Measurements from ENCODE around the gene LCMT1. TPM values are rescaled to one million over a fixed set of nuclear protein-coding genes. Genes with fewer than 3 reads are reported as not detected.
A peak's percentile ranks its signal among the peaks of the same experiment; 100 is the strongest.

Gene LCMT1
- total and polyA plus RNA-seq, 2 of the 13 experiments (the other 11 are each of a cell fraction or from before 2014, with no cell fraction given) = 41.2 to 48.7 TPM

DNA sequence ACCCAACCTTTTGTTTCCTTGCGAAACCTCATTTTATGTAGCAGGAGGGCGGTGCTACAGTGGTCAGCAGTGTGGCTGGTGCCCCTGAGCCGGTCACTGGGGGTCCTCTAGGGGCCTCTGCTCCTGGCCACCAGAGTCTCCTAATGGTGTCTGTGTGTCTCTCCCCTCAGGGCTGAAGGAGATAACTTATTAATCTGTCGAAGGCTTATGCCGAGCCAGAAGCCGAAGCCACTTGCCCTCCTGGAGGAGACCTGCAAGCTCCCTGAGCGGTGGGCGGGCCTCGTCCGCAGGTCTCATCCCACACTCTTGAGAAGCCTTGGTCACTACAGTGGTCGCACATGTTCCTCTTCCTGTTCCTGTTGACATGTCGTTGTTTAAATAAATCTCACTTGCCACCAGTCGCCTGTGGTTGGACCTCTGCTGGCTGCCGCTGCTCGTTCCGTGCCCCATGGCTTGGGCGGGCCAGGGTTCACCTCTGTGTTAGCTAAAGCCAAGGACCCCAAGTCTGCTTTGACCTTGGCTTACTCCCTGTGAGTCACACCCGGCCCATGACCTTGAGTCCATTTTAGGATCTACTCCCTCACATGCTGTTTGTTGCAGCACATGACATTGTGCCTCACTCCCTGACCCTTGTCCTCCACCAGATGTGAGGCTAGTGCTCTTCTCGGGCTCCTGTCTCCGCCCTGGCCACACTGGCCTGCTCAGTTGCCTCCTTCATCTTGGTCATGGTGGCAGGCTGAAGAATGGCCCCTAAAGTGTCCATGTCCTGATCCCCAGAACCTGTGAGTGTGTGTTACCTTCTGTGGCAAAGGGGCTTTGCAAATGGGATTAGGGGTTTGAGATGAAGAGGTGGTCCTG lies 66.5 kb downstream of the LCMT1 start (continued):
- 0 out of 2 replicates have a peak, but pooled peaks have one; percentile 79 for TF ChIP-seq ZNF354B (CRISPR knock-in tag; IDR thresholded peaks at IDR 0.05)
- TF ChIP-seq, protein P1, sequence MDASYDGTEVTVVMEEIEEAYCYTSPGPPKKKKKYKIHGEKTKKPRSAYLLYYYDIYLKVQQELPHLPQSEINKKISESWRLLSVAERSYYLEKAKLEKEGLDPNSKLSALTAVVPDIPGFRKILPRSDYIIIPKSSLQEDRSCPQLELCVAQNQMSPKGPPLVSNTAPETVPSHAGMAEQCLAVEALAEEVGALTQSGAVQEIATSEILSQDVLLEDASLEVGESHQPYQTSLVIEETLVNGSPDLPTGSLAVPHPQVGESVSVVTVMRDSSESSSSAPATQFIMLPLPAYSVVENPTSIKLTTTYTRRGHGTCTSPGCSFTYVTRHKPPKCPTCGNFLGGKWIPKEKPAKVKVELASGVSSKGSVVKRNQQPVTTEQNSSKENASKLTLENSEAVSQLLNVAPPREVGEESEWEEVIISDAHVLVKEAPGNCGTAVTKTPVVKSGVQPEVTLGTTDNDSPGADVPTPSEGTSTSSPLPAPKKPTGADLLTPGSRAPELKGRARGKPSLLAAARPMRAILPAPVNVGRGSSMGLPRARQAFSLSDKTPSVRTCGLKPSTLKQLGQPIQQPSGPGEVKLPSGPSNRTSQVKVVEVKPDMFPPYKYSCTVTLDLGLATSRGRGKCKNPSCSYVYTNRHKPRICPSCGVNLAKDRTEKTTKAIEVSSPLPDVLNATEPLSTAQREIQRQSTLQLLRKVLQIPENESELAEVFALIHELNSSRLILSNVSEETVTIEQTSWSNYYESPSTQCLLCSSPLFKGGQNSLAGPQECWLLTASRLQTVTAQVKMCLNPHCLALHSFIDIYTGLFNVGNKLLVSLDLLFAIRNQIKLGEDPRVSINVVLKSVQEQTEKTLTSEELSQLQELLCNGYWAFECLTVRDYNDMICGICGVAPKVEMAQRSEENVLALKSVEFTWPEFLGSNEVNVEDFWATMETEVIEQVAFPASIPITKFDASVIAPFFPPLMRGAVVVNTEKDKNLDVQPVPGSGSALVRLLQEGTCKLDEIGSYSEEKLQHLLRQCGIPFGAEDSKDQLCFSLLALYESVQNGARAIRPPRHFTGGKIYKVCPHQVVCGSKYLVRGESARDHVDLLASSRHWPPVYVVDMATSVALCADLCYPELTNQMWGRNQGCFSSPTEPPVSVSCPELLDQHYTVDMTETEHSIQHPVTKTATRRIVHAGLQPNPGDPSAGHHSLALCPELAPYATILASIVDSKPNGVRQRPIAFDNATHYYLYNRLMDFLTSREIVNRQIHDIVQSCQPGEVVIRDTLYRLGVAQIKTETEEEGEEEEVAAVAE (CRISPR knock-in tag; IDR thresholded peaks at IDR 0.05; ENCODE audit: borderline replicate concordance) = peak; percentile 90
- TF ChIP-seq, protein P2, sequence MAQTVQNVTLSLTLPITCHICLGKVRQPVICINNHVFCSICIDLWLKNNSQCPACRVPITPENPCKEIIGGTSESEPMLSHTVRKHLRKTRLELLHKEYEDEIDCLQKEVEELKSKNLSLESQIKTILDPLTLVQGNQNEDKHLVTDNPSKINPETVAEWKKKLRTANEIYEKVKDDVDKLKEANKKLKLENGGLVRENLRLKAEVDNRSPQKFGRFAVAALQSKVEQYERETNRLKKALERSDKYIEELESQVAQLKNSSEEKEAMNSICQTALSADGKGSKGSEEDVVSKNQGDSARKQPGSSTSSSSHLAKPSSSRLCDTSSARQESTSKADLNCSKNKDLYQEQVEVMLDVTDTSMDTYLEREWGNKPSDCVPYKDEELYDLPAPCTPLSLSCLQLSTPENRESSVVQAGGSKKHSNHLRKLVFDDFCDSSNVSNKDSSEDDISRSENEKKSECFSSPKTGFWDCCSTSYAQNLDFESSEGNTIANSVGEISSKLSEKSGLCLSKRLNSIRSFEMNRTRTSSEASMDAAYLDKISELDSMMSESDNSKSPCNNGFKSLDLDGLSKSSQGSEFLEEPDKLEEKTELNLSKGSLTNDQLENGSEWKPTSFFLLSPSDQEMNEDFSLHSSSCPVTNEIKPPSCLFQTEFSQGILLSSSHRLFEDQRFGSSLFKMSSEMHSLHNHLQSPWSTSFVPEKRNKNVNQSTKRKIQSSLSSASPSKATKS (CRISPR knock-in tag; IDR thresholded peaks at IDR 0.05) = peak; percentile 85
- TF ChIP-seq, protein P3, sequence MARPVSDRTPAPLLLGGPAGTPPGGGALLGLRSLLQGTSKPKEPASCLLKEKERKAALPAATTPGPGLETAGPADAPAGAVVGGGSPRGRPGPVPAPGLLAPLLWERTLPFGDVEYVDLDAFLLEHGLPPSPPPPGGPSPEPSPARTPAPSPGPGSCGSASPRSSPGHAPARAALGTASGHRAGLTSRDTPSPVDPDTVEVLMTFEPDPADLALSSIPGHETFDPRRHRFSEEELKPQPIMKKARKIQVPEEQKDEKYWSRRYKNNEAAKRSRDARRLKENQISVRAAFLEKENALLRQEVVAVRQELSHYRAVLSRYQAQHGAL (CRISPR knock-in tag; IDR thresholded peaks at IDR 0.05; ENCODE audit: not compliant biosample characterization) = no peak
- TF ChIP-seq, protein P4, sequence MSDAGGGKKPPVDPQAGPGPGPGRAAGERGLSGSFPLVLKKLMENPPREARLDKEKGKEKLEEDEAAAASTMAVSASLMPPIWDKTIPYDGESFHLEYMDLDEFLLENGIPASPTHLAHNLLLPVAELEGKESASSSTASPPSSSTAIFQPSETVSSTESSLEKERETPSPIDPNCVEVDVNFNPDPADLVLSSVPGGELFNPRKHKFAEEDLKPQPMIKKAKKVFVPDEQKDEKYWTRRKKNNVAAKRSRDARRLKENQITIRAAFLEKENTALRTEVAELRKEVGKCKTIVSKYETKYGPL (CRISPR knock-in tag; IDR thresholded peaks at IDR 0.05) = no peak
- peak; percentile 91; the same call in 1 of the 2 replicates for TF ChIP-seq DNMT1 (CRISPR knock-in tag; IDR thresholded peaks at IDR 0.05)
- no peak for TF ChIP-seq HOXA7 (CRISPR knock-in tag; IDR thresholded peaks at IDR 0.05)
- TF ChIP-seq, protein P5, sequence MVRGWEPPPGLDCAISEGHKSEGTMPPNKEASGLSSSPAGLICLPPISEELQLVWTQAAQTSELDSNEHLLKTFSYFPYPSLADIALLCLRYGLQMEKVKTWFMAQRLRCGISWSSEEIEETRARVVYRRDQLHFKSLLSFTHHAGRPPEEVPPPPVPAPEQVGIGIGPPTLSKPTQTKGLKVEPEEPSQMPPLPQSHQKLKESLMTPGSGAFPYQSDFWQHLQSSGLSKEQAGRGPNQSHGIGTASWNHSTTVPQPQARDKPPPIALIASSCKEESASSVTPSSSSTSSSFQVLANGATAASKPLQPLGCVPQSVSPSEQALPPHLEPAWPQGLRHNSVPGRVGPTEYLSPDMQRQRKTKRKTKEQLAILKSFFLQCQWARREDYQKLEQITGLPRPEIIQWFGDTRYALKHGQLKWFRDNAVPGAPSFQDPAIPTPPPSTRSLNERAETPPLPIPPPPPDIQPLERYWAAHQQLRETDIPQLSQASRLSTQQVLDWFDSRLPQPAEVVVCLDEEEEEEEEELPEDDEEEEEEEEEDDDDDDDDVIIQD (CRISPR knock-in tag; IDR thresholded peaks at IDR 0.05; ENCODE audit: low read depth) = peak; percentile 98
- TF ChIP-seq HOXA3 (CRISPR knock-in tag; IDR thresholded peaks at IDR 0.05) = peak; percentile 97
- TF ChIP-seq, protein P6, sequence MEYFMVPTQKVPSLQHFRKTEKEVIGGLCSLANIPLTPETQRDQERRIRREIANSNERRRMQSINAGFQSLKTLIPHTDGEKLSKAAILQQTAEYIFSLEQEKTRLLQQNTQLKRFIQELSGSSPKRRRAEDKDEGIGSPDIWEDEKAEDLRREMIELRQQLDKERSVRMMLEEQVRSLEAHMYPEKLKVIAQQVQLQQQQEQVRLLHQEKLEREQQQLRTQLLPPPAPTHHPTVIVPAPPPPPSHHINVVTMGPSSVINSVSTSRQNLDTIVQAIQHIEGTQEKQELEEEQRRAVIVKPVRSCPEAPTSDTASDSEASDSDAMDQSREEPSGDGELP (IDR thresholded peaks at IDR 0.05; ENCODE audit: borderline replicate concordance, low read depth) = peak; percentile 94
- no peak for TF ChIP-seq NONO (IDR thresholded peaks at IDR 0.05)
- TF ChIP-seq NONO (CRISPR knock-in tag; conservative IDR thresholded peaks at IDR 0.05) = peak; percentile 97
- no peak for TF ChIP-seq ZNF10 (CRISPR knock-in tag; IDR thresholded peaks at IDR 0.05; ENCODE audit: borderline replicate concordance, low read depth)
- peak; percentile 98 for TF ChIP-seq TBX2 (CRISPR knock-in tag; IDR thresholded peaks at IDR 0.05; ENCODE audit: borderline replicate concordance)
